KMS-11 (cell line): ENCODE results near the gene INSYN2B.

Experiments
- H2AFZ ChIP-seq: fragments of 200-600 bp; sonication (generic); 2 replicates; pipeline ENCODE4 v1.6.1; 2016; ENCODE audit warnings: antibody characterized with exemption, mixed run types, low read depth
- H3K27ac ChIP-seq: fragments of 200-600 bp; sonication (generic); 2 replicates; pipeline ENCODE4 v1.6.1; 2016; ENCODE audit warnings: mild to moderate bottlenecking, mixed run types
- H3K27me3 ChIP-seq: fragments of 200-600 bp; sonication (generic); 2 replicates; pipeline ENCODE4 v1.6.1; 2017; ENCODE audit warnings: mild to moderate bottlenecking, low read depth, mixed run types, moderate library complexity; ENCODE audit not compliant: insufficient read depth
- H3K36me3 ChIP-seq: fragments of 200-600 bp; sonication (generic); 2 replicates; pipeline ENCODE4 v1.6.1; 2017; ENCODE audit warnings: mild to moderate bottlenecking, mixed run types; ENCODE audit not compliant: insufficient read depth
- H3K4me1 ChIP-seq: fragments of 200-600 bp; sonication (generic); 2 replicates; pipeline ENCODE4 v1.6.1; 2016; ENCODE audit warnings: mild to moderate bottlenecking, low read depth, mixed run types; ENCODE audit not compliant: poor library complexity, severe bottlenecking
- H3K4me2 ChIP-seq: fragments of 200-600 bp; sonication (generic); 2 replicates; pipeline ENCODE4 v1.7.0; 2016; ENCODE audit warnings: mild to moderate bottlenecking, mixed run types
- H3K4me3 ChIP-seq: fragments of 200-600 bp; sonication (generic); IDR thresholded peaks from 2 replicates; pipeline ENCODE4 v1.6.1; 2017; ENCODE audit warnings: low read depth, low read length, mixed read lengths; ENCODE audit not compliant: insufficient read depth
- H3K79me2 ChIP-seq: fragments of 200-600 bp; sonication (generic); 2 replicates; pipeline ENCODE4 v1.6.1; 2016; ENCODE audit warnings: low read depth, mixed run types; ENCODE audit not compliant: insufficient read depth
- H3K9ac ChIP-seq: fragments of 200-600 bp; sonication (generic); 2 replicates; pipeline ENCODE4 v1.6.1; 2016; ENCODE audit warnings: mild to moderate bottlenecking, mixed run types
- H4K20me1 ChIP-seq: fragments of 200-600 bp; sonication (generic); 2 replicates; pipeline ENCODE4 v1.6.1; 2016; ENCODE audit warnings: mild to moderate bottlenecking, mixed run types; ENCODE audit not compliant: insufficient read depth
- TF ChIP-seq, protein P1 (sequence below): fragments of 200-600 bp; sonication (generic); conservative IDR thresholded peaks from 2 replicates; pipeline ENCODE4 v1.6.1; 2017; ENCODE audit warnings: low read depth, mild to moderate bottlenecking, antibody characterized with exemption, low read length, moderate library complexity, mixed read lengths

The INSYN2B gene

DNA sequence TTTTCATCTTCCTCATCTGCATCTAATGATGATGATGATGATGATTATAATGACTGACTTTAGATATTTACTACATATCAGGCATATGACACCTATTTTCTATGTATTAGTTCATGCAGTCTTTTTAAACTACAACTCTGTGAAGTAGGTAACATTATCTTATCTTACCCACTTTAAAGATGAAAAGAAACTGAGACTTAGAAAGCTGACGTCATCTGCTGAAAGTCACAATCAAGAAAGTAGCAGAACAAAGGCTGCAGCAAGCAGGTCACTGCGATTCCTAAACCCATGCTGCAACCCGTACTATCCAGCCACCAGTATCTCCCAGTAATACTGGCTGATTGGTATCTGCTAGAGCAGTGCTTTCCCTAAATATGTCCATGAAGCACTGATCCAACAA lies 40.1 kb upstream of the INSYN2B start:
- no peaks in the 10 kb centered on the region for H3K27me3 ChIP-seq
- H3K36me3 ChIP-seq = no peaks in the 10 kb centered on the region
- no peak overlapping the region for H3K9ac ChIP-seq
- no peak overlapping the region for H3K27ac ChIP-seq
- TF ChIP-seq, protein P1, sequence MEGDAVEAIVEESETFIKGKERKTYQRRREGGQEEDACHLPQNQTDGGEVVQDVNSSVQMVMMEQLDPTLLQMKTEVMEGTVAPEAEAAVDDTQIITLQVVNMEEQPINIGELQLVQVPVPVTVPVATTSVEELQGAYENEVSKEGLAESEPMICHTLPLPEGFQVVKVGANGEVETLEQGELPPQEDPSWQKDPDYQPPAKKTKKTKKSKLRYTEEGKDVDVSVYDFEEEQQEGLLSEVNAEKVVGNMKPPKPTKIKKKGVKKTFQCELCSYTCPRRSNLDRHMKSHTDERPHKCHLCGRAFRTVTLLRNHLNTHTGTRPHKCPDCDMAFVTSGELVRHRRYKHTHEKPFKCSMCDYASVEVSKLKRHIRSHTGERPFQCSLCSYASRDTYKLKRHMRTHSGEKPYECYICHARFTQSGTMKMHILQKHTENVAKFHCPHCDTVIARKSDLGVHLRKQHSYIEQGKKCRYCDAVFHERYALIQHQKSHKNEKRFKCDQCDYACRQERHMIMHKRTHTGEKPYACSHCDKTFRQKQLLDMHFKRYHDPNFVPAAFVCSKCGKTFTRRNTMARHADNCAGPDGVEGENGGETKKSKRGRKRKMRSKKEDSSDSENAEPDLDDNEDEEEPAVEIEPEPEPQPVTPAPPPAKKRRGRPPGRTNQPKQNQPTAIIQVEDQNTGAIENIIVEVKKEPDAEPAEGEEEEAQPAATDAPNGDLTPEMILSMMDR = no peak
- H4K20me1 ChIP-seq = no peaks in the 10 kb centered on the region
- no peak overlapping the region for H3K4me3 ChIP-seq
- no peak overlapping the region for H2AFZ ChIP-seq
- H3K79me2 ChIP-seq = no peaks in the 10 kb centered on the region
- H3K4me1 ChIP-seq = no peaks in the 10 kb centered on the region
- H3K4me2 ChIP-seq = no peak overlapping the region

DNA sequence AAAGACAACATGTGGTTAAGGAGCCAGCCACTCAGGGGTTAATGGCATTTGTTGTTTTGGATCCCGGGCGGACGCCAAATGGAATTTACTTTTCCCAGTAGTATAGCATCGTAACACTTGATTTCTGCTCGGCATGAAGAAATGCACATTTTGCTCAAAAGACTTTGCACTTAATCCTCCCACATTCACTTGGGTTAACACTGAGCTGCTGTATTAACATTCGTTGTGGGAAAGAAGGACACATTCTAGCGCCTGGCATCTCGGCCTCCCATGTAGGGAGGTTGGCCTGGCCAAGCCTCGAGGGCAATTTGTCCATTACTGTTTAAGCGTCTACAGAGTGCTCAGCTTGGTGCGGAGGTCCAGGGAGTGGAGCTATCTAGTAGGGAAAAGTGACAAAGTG lies 32.3 kb upstream of the INSYN2B start:
- TF ChIP-seq, protein P1 = no peak

DNA sequence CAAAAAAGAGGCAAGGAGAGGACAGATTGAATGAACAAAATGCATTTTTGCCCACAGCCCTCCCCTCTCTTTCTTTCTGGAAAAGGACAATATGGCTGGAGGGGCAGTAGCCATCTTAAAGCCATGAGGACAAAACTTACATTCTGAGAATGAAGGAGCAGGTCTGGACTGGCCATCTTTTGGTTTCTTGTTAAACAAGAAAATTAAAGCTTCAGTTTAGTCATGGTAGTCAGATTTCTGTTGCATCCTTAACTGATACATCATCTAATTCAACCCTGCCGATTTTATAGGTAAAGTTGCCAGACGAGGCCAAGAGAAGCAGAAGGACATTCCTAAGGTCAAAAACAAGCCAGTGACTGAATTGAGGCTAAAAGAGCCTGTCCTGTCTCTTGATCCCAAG lies 31.5 kb upstream of the INSYN2B start:
- H3K9ac ChIP-seq = no peak overlapping the region

More for the DNA sequence above, 32.3 kb upstream of the INSYN2B start:
- no peak overlapping the region for H3K4me3 ChIP-seq
- H3K27ac ChIP-seq = no peak overlapping the region
- no peak overlapping the region for H3K9ac ChIP-seq
- H4K20me1 ChIP-seq = no peaks in the 10 kb centered on the region
- no peak overlapping the region for H2AFZ ChIP-seq
- H3K27me3 ChIP-seq = no peaks in the 10 kb centered on the region
- H3K79me2 ChIP-seq = no peaks in the 10 kb centered on the region
- no peak overlapping the region for H3K4me2 ChIP-seq
- H3K36me3 ChIP-seq = no peaks in the 10 kb centered on the region
- H3K4me1 ChIP-seq = no peaks in the 10 kb centered on the region

DNA sequence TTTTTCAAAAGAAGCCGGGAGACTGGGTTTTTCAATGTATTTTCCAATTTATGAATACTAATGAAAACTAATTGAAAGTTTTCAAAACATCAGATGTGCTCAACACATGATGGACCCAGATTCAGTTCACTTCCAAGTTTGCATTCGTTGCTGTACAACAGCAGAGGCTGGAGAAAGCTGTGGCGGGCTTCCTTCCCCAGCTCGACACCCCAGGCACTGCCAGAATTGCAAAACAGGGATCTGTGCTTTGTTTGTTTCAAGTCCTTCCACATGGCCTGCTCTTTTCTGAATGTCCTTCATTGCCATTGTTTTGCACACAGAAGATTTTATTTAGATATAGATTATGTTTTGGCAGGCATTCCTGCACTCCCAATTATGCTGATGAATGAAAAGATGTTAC lies 30.3 kb upstream of the INSYN2B start:
- H2AFZ ChIP-seq = no peak overlapping the region

More for the DNA sequence above, 31.5 kb upstream of the INSYN2B start:
- no peaks in the 10 kb centered on the region for H4K20me1 ChIP-seq
- no peak overlapping the region for H3K4me2 ChIP-seq
- H3K27me3 ChIP-seq = no peaks in the 10 kb centered on the region
- no peak overlapping the region for H3K27ac ChIP-seq
- H3K79me2 ChIP-seq = no peaks in the 10 kb centered on the region
- no peak overlapping the region for H2AFZ ChIP-seq
- no peaks in the 10 kb centered on the region for H3K4me1 ChIP-seq
- TF ChIP-seq, protein P1 = no peak
- H3K36me3 ChIP-seq = no peaks in the 10 kb centered on the region
- no peak overlapping the region for H3K4me3 ChIP-seq

More for the DNA sequence above, 30.3 kb upstream of the INSYN2B start:
- Histone ChIP-seq H3K27ac (no peak overlapping the region), H3K4me1 (no peaks in the 10 kb centered on the region), H3K4me3 (no peak overlapping the region), H3K9ac (no peak overlapping the region), H4K20me1 (no peaks in the 10 kb centered on the region), H3K27me3 (no peaks in the 10 kb centered on the region), H3K36me3 (no peaks in the 10 kb centered on the region), H3K4me2 (no peak overlapping the region), H3K79me2 (no peaks in the 10 kb centered on the region)
- TF ChIP-seq, protein P1 = no peak
